Measurements from ENCODE around the gene SEMA3E.

The SEMA3E gene

DNA sequence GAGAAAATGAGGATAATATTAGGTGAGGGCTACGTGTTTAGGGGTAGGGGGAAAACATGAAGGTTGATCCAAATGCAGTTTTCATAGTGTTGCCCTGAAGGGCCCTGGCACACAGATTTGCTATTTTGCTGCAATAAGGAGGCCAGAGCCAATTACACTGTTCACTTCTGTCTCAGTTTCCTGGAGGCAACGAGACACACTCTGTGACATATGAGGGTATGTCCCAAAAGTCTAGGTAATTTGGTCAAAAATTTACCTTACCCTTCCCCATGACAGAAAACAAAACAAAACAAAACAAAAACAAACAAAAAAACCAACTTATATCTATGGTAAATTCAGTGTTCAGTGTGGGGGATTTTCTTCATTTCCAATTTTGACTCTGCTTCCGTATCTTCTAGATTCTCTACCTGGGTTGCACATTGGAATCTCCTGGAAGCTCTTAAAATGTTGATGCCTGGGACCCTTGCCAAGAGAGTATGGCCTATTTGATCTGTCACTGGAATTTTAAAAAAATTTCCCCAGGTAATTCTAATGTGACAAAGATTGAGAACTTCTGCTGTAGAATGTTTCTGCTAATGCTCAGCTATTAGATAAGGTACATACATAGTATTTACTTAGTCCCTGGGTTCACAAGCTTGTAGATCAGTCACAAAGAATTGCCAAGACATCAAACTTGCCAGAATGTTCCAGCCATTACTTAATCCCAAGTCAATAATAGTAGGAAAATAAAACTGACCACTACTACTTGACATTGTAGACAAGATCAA lies 139.5 kb downstream of the SEMA3E start:
- H3K36me3 ChIP-seq: no peaks in the 10 kb centered on the region
- TF ChIP-seq, protein P1, sequence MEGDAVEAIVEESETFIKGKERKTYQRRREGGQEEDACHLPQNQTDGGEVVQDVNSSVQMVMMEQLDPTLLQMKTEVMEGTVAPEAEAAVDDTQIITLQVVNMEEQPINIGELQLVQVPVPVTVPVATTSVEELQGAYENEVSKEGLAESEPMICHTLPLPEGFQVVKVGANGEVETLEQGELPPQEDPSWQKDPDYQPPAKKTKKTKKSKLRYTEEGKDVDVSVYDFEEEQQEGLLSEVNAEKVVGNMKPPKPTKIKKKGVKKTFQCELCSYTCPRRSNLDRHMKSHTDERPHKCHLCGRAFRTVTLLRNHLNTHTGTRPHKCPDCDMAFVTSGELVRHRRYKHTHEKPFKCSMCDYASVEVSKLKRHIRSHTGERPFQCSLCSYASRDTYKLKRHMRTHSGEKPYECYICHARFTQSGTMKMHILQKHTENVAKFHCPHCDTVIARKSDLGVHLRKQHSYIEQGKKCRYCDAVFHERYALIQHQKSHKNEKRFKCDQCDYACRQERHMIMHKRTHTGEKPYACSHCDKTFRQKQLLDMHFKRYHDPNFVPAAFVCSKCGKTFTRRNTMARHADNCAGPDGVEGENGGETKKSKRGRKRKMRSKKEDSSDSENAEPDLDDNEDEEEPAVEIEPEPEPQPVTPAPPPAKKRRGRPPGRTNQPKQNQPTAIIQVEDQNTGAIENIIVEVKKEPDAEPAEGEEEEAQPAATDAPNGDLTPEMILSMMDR (IDR thresholded peaks at IDR 0.05; ENCODE audit: low read depth, low read length): no peak
- H3K4me1 ChIP-seq: no peaks in the 10 kb centered on the region
- H3K9me3 ChIP-seq: no peaks in the 10 kb centered on the region
- no peaks in the 10 kb centered on the region for H3K27me3 ChIP-seq
- H3K4me3 ChIP-seq (ENCODE audit: low read depth, low read length): no peak overlapping the region
- DNase-seq: no peak

DNA sequence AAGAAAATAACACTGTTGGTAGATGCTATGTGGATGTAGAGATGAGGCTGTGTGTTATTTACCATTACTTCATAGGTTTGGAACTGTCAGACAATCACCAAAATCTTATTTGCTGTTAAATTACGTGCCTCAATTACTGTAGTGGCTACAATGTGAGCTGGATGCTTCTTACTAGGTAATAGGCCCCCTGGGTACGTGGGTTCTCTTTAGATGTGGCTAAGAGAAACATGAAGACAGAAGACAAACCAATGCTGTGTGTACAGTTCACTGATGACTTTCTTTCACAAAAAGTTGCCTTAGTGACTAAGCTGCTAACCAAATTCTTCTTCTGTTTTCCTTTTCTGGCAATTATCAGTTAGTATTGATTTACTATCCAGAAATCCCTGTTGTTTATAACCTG lies 144.6 kb downstream of the SEMA3E start:
- TF ChIP-seq, protein P1 (IDR thresholded peaks at IDR 0.05; ENCODE audit: low read depth, low read length): no peak
- DNase-seq: no peak

DNA sequence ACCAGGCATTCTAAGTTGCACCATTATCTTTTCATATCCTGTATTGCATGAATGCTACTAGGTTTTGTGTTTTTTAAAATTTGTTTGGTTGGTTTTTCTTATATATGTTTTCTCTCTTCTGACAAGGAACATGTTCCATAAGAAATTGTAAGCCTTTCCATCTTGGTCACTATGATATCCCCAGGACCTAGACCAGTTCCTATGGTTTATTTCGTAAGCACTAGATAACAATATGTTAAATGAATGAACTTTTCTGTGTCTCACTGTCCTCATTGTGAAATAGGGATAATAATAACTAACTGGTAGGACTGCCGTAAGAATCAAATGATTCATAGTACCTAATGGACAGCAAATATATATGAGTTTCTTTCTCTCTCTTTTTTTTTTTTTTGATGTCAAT lies 146.3 kb downstream of the SEMA3E start:
- Histone ChIP-seq H3K4me3 (ENCODE audit: low read depth, low read length) (no peak overlapping the region), H3K36me3 (no peaks in the 10 kb centered on the region), H3K9me3 (no peaks in the 10 kb centered on the region), H3K4me1 (no peaks in the 10 kb centered on the region), H3K27me3 (no peaks in the 10 kb centered on the region)
- DNase-seq: no peak
- TF ChIP-seq, protein P1 (IDR thresholded peaks at IDR 0.05; ENCODE audit: low read depth, low read length): no peak

More for the DNA sequence above, 144.6 kb downstream of the SEMA3E start:
- Histone ChIP-seq H3K27me3 (no peaks in the 10 kb centered on the region), H3K9me3 (no peaks in the 10 kb centered on the region), H3K4me3 (ENCODE audit: low read depth, low read length) (no peak overlapping the region), H3K4me1 (no peaks in the 10 kb centered on the region), H3K36me3 (no peaks in the 10 kb centered on the region)

DNA sequence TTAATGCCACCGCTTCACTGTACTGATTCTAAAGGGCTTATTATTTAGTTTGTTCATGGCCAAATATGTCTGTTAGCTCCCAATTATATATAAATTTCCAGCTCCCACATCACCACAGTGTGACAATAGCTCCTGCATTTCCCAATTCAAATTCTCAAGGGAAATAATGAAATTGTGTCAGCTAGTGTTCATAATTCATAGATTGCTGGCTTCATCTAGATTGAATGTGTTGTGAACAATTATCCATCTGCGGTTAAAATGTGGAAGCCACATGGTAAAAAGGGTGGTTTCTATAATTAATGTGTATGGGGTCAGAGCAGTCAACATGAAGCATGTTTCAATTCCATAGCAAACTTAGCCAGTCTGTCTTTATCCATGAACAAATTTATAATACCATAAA lies 154.3 kb downstream of the SEMA3E start:
- H3K27me3 ChIP-seq: no peaks in the 10 kb centered on the region
- no peak for DNase-seq
- H3K4me1 ChIP-seq: peaks cover 3% of the 10 kb centered on the region
- H3K9me3 ChIP-seq: no peaks in the 10 kb centered on the region
- H3K4me3 ChIP-seq (ENCODE audit: low read depth, low read length): no peak overlapping the region
- TF ChIP-seq, protein P1 (IDR thresholded peaks at IDR 0.05; ENCODE audit: low read depth, low read length): no peak
- H3K36me3 ChIP-seq: no peaks in the 10 kb centered on the region

DNA sequence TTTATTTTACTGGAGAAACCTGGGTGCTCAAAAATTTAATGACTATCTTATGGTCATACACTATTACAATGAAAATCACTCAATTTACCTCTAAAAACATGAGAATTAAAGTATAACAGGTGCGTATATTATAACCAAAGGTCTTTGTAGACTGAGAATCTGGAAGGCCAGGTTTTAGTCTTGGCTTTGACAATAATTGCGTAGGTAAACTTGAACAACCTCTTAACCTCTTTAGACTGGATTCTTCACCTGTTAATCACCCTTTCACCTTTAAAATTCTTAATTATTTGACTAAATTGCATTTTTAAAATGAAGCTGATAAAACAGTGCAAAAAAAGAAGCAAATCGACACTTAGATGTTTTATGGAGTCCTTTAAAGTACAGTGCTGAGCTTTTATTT lies 156.1 kb downstream of the SEMA3E start:
- no peak for DNase-seq
- Histone ChIP-seq H3K27me3 (no peaks in the 10 kb centered on the region), H3K4me3 (ENCODE audit: low read depth, low read length) (no peak overlapping the region), H3K9me3 (no peaks in the 10 kb centered on the region), H3K36me3 (no peaks in the 10 kb centered on the region), H3K4me1 (peaks cover 3% of the 10 kb centered on the region)
- TF ChIP-seq, protein P1 (IDR thresholded peaks at IDR 0.05; ENCODE audit: low read depth, low read length): no peak

DNA sequence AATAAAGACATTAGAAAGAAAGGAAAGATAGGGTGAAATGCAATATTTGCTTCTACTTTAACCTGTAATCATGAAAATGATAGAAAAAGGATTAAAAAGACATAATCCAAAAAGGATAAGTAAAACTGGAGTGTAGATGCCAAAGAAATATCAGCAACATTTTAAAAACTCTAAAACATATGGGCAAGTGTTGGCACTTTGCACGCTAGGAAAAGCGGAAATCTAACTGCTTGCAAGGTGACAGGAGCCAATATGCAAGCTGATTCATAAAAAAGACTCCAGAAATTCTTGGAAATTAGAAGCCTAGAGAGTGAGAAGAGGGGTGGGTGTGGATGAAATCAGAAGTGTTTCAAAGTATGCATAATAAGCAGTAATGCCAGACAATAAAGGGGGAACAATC lies 161.1 kb downstream of the SEMA3E start:
- H3K4me3 ChIP-seq (ENCODE audit: low read depth, low read length): no peak overlapping the region
- no peaks in the 10 kb centered on the region for H3K36me3 ChIP-seq
- no peak for DNase-seq
- TF ChIP-seq, protein P1 (IDR thresholded peaks at IDR 0.05; ENCODE audit: low read depth, low read length): no peak
- H3K9me3 ChIP-seq: no peaks in the 10 kb centered on the region
- peaks cover 6% of the 10 kb centered on the region for H3K4me1 ChIP-seq
- H3K27me3 ChIP-seq: no peaks in the 10 kb centered on the region

Data from BE2C (cell line).